Transverse colon (tissue), 3 donors: ENCODE data around the gene TRPM1.

Source experiments
- CTCF ChIP-seq, 5 experiments: fragments of 200-600 bp in 3 of 5; fragments of 450-650 bp in 2 of 5; sonication (generic) in 3 of 5; IDR thresholded peaks; 1 replicate in 2 of 5; 2 replicates in 3 of 5; pipeline ENCODE4 v1.5.1; 2016 to 2017; ENCODE audit warnings: antibody characterized with exemption in 5 of 5, inconsistent platforms in 3 of 5, mild to moderate bottlenecking in 2 of 5, moderate library complexity in 1 of 5
- POLR2A ChIP-seq: fragments of 450-650 bp; IDR thresholded peaks from one replicate; pipeline ENCODE4 v1.6.1; 2016; ENCODE audit warnings: antibody characterized with exemption, mild to moderate bottlenecking, moderate library complexity

- TF ChIP-seq CTCF (IDR thresholded peaks at IDR 0.05) (no peak), POLR2A (no peak)
Measured at GRCh38 chr15:31040611-31041010, 60.9 kb downstream of the TRPM1 start.
